Smooth muscle cell of the pulmonary artery (primary cell): ENCODE results near the gene IFNA7. TPM values are rescaled to one million over a fixed set of nuclear protein-coding genes. Genes with fewer than 3 reads are reported as not detected.

Source experiments
- total RNA-seq: library from RNA; depleted of rRNA; stranded (reverse); fragments of >200 nt; gene quantifications from 2 replicates; pipeline ENCODE4 v1.2.3, GENCODE V29; 2014

Gene IFNA7
- total RNA-seq = not detected in 2 replicates

GRCh38 chr9:21202105-21202504 is at the start of gene IFNA7:
TSS of gene IFNA7 (minus strand) at chr9:21202205. CDS start at chr9:21202165, 40 bp downstream.

GRCh38 chr9:21239911-21240310 is 37.9 kb upstream of the IFNA7 start, which contains the start of gene IFNA14:
TSS of gene IFNA14 (minus strand) at chr9:21240005. CDS start at chr9:21239935, 70 bp downstream.

GRCh38 chr9:21228122-21228521 is 26.1 kb upstream of the IFNA7 start, which contains the start of gene IFNA17:
TSS of gene IFNA17 (minus strand) at chr9:21228222. CDS start at chr9:21228173, 49 bp downstream.

DNA sequence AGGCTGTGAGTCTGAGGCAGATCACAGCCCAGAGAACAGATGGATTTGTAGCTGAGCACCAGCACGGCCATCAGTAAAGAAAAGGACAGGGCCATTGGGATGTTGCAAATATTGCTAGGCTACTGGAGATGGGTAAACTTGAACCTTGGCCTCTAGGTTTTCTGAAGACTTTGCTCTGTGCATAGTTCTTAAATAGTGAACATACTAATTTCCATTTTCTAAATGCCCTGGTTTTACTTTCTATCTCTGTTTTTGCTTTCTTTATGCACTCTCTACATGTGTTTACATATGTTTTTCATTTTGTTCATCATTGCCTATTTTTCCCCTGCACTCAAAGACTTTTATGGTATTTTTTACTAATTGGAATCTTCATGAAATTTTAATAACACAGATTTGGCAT is 15.2 kb upstream of the IFNA7 start, which contains the start of gene IFNA16:
IFNA16 (minus strand) TSS at position 101 of the 400 bp plus-strand sequence; CDS start at position 95, 6 bp downstream.

GRCh38 chr9:21207043-21207442 is 5.0 kb upstream of the IFNA7 start, which contains the start of gene IFNA10:
TSS of gene IFNA10 (minus strand) at chr9:21207143. CDS start at chr9:21207097, 46 bp downstream.

DNA sequence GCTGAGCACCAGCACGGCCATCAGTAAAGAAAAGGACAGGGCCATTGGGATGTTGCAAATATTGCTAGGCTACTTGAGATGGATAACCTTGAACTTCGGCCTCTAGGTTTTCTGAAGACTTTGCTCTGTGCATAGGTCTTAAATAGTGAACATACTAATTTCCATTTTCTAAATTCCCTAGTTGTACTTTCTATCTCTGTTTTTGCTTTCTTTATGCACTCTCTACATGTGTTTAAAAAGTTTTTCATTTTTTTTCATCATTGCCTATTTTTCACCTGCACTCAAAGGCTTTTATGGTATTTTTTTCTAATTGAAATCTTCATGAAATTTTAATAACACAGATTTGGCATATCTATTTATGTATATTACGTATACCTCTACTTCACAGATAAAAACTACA is 14.5 kb downstream of the IFNA7 start, which contains the start of gene IFNA4:
IFNA4 (minus strand) TSS at position 101 of the 400 bp plus-strand sequence; CDS start at position 45, 56 bp downstream.

GRCh38 chr9:21166560-21166959 is 35.4 kb downstream of the IFNA7 start, which contains the start of gene IFNA21:
TSS of gene IFNA21 (minus strand) at chr9:21166660. CDS start at chr9:21166612, 48 bp downstream.

Other genes with a start within 250 kb of the IFNA7 start
- 2.0 and 5.0 TPM in 2 replicates for gene HACD4, start 170.6 kb downstream of the IFNA7 start, total RNA-seq
- not detected in 2 replicates for gene IFNB1, start 124.3 kb downstream of the IFNA7 start, total RNA-seq
- not detected in 2 replicates for gene IFNW1, start 60.4 kb downstream of the IFNA7 start, total RNA-seq
- gene IFNA21, start 35.5 kb downstream of the IFNA7 start, total RNA-seq = not detected in 2 replicates
- gene IFNA4, start 14.6 kb downstream of the IFNA7 start, total RNA-seq = not detected in 2 replicates
- not detected in 2 replicates for gene IFNA10, start 4.9 kb upstream of the IFNA7 start, total RNA-seq
- gene IFNA16, start 15.1 kb upstream of the IFNA7 start, total RNA-seq = not detected in 2 replicates
- gene IFNA17, start 26.0 kb upstream of the IFNA7 start, total RNA-seq = not detected in 2 replicates
- gene IFNA14, start 37.8 kb upstream of the IFNA7 start, total RNA-seq = not detected in 2 replicates
- gene IFNA5, start 103.1 kb upstream of the IFNA7 start, total RNA-seq = not detected in 2 replicates
- gene KLHL9, start 133.2 kb upstream of the IFNA7 start, total RNA-seq = 37.7 and 49.3 TPM in 2 replicates
- not detected in 2 replicates for gene IFNA6, start 148.7 kb upstream of the IFNA7 start, total RNA-seq
- gene IFNA13, start 165.9 kb upstream of the IFNA7 start, total RNA-seq = not detected in 2 replicates
- gene IFNA2, start 183.2 kb upstream of the IFNA7 start, total RNA-seq = not detected in 2 replicates
- not detected in 2 replicates for gene IFNA8, start 206.9 kb upstream of the IFNA7 start, total RNA-seq
- not detected in 2 replicates for gene IFNA1, start 238.2 kb upstream of the IFNA7 start, total RNA-seq